HG02588 (cell line): ENCODE data around the gene NHERF2.
A peak's percentile ranks its signal among the peaks of the same experiment; 100 is the strongest.

ENCODE experiments used
- ATAC-seq: cut with Tn5 transposase; IDR thresholded peaks from one replicate; pipeline ENCODE4 v1.9.1; 2021; ENCODE audit warnings: mild to moderate bottlenecking, moderate library complexity; ENCODE audit not compliant: unreplicated experiment

Gene NHERF2

GRCh38 chr16:2026461-2027023 lies at the start of gene NHERF2:
Gene NHERF2, plus strand, starts transcription at chr16:2026902. Its CDS starts 104 bp downstream, at chr16:2027006.
- no peak for ATAC-seq

DNA sequence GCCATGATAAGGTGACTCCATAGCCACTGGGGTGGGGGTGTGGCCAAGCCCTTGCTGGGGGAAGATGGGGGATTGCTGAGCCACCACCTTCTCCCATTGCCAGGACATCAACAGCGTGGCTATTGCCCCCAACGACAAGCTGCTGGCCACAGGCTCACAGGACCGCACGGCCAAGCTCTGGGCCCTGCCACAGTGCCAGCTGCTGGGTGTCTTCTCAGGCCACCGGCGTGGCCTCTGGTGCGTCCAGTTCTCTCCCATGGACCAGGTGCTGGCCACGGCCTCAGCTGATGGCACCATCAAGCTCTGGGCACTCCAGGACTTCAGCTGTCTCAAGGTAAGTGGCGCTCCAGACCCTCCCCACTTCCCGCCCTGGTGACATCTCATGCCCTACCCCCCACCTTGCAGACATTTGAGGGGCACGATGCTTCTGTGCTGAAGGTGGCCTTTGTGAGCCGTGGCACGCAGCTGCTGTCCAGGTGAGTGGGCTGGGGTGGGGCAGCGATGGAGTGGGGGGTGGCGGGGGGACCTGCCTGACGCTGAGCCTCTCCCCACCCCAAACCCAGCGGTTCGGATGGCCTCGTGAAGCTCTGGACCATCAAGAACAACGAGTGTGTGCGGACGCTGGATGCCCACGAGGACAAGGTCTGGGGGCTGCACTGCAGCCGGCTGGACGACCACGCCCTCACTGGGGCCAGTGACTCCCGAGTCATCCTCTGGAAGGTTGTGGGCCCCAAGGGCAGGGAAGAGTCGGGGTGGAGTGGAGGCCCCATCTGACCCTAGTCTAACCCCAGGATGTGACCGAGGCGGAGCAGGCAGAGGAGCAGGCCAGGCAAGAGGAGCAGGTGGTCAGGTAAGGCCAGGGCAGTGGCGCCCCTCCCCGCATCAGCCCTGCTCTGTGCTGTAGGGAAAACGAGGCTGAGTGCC lies 49.5 kb upstream of the NHERF2 start:
- ATAC-seq = no peak

GRCh38 chr16:1977875-1978268 lies 48.8 kb upstream of the NHERF2 start:
- ATAC-seq = no peak

GRCh38 chr16:1978476-1979120 lies 48.1 kb upstream of the NHERF2 start:
- ATAC-seq = no peak

DNA sequence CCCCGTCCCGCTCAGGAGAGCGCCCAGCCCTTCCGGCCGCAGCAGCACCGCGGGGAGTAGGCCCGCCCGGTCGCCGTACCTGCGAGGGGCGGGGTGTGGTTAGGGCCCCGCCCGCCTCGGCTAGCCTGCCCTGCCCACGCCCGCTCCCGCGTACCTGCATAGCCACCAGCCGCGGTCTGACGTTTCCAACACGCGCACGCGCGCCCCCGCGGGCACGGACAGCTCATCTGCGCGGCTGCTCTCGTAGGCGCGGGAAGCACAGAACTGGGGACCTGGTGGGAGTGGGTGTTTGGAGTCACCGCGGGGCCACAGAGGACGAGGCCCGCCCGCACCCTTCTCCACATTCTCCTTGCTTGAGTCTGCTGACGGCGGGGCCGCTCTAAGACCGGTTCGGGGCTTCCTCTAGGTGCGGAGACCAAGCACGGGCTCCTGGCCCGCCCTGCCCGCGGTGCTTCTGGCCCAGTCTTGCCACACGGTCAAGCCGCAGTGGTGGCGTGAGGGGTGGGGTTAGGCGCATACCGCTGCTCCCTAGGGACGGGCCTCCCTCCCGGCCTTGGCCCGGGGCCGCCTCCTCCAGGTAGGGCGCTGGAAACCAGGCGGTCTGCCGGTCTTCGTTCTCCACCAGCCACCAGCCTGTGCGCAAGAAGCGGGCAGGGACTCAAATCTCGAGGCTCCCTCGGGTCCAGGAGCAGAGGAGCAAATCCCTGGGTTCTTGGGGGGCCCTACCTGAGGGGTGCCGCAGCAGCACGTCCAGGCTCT lies 47.3 kb upstream of the NHERF2 start:
- no peak for ATAC-seq

- no peak for ATAC-seq
These were observed 46.5 kb upstream of the NHERF2 start for GRCh38 chr16:1980030-1980769.

GRCh38 chr16:1980770-1981087 lies 46.0 kb upstream of the NHERF2 start:
- no peak for ATAC-seq

DNA sequence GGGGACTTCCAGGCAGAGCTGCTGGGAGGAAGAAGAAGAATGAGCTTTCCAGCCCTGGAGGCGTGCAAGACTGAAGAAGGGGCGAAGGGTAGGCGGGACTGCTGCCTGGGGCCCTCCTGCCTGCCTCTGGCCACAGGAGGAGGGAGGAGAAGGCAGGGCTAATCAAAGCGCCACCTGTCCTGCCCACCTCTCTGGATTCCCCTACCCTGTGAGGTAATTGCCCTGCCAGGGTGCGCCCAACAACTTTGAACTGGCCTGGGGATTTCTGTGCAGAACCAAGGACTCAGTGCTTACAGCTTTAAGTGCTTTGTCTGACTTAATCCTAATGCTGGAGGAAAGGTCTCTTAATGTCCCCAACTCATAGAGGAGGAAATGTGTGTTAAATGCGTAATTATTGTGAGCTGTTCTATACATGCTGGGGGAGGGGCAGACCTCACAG lies 45.3 kb upstream of the NHERF2 start, which contains the start of gene NOXO1:
TSS of gene NOXO1 (minus strand) at position 72 of the 439 bp plus-strand sequence. CDS start 290 bp downstream, outside the sequence.
- no peak for ATAC-seq

DNA sequence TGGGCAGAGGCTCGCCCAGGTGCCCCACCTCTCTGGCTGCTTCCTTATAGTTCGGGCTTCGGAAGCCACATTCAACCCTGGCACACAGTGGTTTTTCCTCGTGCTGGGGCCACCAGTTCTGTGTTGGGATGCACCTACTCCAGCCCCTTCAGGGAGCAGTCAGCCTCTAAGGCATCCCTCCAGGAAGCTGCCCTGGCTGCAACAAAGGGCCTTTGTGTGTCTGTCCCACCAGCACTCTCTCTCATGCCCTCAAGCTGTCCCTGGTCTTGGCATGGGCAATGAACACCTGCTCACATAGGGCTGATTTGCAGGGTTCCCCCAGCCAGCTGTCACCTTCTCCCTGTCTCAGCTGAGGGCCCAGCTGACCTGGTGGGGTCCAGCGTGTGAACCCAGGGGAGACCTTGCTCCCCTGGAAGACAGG lies 44.7 kb upstream of the NHERF2 start:
- no peak for ATAC-seq

DNA sequence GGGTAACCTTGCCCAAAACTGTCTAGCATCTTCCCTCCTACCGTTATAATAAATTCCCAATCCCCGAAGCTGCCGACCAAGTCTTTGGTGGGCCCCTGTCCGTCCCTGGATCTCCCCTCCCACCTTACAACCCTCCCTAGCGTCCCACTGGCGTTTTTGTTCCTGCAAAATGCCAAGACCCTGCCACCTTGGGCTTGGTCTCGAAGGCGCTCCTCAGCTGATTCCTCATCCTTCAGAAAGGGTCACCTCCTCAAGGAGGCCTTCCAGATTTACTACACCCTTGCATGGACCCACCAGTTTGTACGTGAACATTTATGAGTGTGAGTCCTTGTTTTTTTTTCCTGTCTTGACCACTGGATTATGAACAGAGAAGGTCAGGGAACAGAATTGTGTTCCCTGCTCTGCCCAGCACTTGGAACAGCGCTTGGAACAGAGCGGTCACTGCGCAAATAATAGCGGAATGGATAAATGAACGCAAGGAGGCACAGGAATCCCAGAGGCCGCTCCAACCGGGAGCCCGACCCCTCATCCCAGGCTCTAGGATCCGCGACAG lies 43.6 kb upstream of the NHERF2 start:
- ATAC-seq = no peak

- peak; percentile 72 for ATAC-seq
These were observed 43.0 kb upstream of the NHERF2 start, which contains the start of gene GFER for GRCh38 chr16:1983544-1984346. Gene GFER, plus strand, starts transcription at chr16:1984193. Its CDS starts 26 bp downstream, at chr16:1984219.

GRCh38 chr16:1984347-1985225 lies 42.1 kb upstream of the NHERF2 start:
- ATAC-seq = no peak

DNA sequence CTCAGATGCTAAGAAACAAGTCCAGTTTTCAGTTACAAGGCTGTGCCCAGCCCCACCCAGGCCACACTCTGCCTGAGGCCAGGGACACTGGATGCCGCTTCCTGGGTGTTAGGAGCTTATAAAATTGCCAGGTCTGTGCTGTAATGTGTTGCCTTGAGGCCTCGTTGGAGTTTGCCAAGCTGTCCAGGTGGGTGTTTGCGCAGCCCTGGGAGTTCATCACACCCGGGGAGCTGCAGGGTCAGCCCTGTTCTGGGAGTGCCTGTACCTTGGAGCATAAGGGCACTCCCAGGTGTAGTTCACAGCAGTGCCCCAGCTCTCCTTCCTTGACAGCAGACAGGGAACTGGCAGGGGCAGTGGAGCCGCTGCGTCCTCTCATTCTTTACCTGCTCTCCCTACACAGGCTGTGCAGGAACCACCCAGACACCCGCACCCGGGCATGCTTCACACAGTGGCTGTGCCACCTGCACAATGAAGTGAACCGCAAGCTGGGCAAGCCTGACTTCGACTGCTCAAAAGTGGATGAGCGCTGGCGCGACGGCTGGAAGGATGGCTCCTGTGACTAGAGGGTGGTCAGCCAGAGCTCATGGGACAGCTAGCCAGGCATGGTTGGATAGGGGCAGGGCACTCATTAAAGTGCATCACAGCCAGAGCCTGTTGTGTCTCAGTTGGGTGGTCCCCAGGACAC lies 41.1 kb upstream of the NHERF2 start:
- ATAC-seq = no peak

DNA sequence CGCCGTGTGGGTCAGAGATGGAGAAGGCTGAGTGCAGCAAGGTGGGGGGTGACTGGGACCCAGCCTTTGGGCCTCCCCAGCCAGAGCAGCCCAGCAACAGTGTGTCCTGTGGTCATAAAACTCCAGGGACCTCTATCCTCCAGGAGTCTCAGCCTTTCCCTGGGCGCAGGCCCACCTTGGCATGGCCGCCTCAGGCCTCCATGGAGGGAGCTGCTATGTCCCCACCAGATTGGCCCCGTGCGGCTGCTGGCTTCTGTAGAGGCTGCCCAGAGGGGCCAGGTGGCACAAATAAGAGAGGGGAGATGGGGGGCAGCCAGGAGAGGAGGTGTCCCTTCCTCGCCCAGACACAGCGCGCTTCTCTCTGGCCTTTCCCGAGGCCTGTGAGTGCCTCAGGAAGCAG lies 39.5 kb upstream of the NHERF2 start:
- no peak for ATAC-seq

DNA sequence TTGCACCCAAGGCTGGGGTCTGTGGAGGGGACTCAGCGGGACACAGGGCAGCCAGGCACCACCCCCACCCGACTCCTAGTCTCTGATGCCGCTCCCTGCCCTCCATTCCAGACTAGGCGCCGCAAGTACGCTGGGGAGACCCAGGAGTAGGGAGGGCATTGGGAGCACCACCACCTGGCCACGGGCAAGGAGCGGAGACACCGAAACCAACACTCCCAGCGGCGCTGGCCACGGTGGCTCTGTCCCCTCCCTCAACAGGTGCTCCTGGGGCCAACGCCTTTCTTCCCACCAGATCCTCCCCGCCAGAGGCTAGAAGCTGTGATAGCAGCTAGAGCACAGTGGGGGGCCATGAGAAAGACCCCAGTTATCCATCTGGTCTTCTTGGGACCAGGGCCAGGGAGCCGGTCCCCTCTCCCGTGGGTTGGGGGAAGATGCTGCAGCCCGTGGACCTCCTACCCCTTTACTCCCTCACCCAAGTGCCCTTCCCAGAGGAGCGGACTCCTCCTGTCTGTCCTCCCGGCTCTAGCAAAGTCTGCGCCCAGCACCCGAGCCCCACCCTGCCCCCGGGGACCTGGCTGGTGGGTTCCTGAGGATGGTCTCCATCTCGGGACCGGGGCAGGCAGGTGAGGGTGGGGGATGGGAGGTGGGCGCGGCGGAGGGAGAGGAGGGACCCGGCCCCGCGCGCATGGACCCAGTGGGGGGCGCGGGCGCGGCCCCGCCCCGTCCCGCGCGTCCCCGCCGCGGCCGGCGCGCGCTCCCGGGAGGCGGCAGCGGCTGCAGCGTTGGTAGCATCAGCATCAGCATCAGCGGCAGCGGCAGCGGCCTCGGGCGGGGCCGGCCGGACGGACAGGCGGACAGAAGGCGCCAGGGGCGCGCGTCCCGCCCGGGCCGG lies 37.2 kb upstream of the NHERF2 start, which contains the start of gene SYNGR3:
TSS of gene SYNGR3 (plus strand) at position 762 of the 892 bp plus-strand sequence. CDS start 133 bp downstream, outside the sequence.
- no peak for ATAC-seq

DNA sequence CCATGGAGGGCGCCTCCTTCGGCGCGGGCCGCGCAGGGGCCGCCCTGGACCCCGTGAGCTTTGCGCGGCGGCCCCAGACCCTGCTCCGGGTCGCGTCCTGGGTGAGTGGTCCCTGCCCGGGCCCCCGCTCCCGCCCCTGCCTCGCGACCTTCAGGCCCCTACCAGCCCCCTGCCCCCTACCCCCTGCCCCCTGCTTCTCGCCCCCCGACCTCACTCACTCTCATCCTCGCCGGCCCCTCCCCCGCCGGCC lies 36.7 kb upstream of the NHERF2 start:
- ATAC-seq = no peak
